Testis (tissue), 2 donors: Measurements from ENCODE around the gene SLC37A2.

Experiments used
- CTCF ChIP-seq, 3 experiments: fragments of 450-650 bp in 2 of 3; fragments of 200-600 bp in 1 of 3; sonication (generic) in 1 of 3; IDR thresholded peaks; one replicate each; pipeline ENCODE4 v1.5.1; 2016 to 2019; ENCODE audit warnings: antibody characterized with exemption in 3 of 3, mild to moderate bottlenecking in 2 of 3, moderate library complexity in 1 of 3
- POLR2A ChIP-seq: fragments of 450-650 bp; IDR thresholded peaks from one replicate; pipeline ENCODE4 v1.6.1; 2017; ENCODE audit warnings: antibody characterized with exemption, mild to moderate bottlenecking, moderate library complexity

- TF ChIP-seq CTCF (IDR thresholded peaks at IDR 0.05): no peak
- TF ChIP-seq POLR2A: no peak
Observed at GRCh38 chr11:125076378-125076945, 13.4 kb downstream of the SLC37A2 start.
